HK-2 (cell line): ENCODE measurements around the gene SYNE2.

Source experiments
- DNase-seq: peaks from one replicate; pipeline ENCODE4 v3.0.0-alpha.2; 2018; ENCODE audit not compliant: unreplicated experiment

Gene SYNE2

GRCh38 chr14:64215978-64216377 is 363.2 kb downstream of the SYNE2 start:
- no peak for DNase-seq

DNA sequence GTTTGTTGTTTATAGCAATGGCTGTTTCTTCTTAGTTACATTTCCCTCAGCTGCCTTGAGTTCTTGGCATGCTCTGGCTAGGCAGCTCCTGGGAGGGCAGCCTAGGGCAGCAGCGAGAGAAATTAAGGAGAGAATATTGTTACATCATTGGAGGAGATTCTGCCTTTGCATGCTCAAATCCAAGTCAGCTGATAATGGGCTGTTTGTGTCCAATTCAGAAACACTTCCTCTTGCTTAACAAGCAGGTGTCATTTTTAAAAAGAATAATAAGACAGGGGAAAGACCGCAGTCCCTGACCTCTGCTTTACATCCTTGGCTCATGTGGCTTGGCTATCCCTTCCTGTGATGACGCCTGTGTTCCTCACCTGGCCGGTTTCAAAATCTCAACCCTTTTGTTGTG is 364.5 kb downstream of the SYNE2 start:
- no peak for DNase-seq

DNA sequence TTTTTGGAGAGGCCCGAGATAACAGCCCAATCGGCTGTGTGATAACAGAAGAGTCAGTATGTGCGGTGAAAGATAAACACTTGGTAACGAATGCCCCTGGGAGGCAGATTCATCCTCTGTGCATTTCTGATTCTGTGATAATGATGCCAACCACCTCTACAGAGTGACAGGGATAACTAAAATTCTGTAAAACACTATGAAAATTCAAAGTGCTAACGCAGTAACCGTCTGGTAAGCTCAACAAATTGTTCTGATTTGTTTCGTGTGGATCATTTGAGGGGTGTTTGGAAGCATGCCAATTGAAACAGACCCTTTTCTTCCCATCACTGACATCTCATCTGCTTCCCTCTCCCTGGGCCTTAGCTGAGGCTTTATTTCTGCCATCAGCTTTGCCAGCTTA is 365.0 kb downstream of the SYNE2 start:
- no peak for DNase-seq

- DNase-seq: peak; percentile 31
These were observed 365.8 kb downstream of the SYNE2 start for GRCh38 chr14:64218344-64219240.

GRCh38 chr14:64220056-64220455 is 367.3 kb downstream of the SYNE2 start:
- no peak for DNase-seq

GRCh38 chr14:64220466-64220865 is 367.7 kb downstream of the SYNE2 start:
- DNase-seq: no peak

- no peak for DNase-seq
These were observed 368.7 kb downstream of the SYNE2 start for GRCh38 chr14:64221391-64222003.

GRCh38 chr14:64225151-64225757 is 372.4 kb downstream of the SYNE2 start:
- no peak for DNase-seq

- DNase-seq: no peak
These were observed 375.1 kb downstream of the SYNE2 start for GRCh38 chr14:64227856-64228255.

DNA sequence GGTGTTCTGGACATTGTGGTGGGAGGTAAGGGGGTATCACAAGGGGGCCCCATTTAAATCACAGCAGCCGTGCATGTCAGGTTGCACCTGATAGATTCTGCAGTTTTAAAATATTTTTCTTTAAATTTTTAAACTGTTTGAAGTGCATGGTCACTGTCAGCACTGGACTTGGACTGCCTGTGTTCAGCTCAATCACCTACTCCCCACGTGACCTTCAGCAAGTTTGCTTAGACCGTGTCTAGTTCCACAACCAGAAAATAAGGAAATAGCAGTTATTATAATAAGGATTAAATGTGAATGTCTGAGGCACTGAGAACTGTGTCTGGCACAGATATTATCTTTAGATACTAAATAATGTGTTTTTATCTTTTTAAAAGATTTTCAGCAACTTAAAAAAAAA is 376.7 kb downstream of the SYNE2 start:
- no peak for DNase-seq

DNA sequence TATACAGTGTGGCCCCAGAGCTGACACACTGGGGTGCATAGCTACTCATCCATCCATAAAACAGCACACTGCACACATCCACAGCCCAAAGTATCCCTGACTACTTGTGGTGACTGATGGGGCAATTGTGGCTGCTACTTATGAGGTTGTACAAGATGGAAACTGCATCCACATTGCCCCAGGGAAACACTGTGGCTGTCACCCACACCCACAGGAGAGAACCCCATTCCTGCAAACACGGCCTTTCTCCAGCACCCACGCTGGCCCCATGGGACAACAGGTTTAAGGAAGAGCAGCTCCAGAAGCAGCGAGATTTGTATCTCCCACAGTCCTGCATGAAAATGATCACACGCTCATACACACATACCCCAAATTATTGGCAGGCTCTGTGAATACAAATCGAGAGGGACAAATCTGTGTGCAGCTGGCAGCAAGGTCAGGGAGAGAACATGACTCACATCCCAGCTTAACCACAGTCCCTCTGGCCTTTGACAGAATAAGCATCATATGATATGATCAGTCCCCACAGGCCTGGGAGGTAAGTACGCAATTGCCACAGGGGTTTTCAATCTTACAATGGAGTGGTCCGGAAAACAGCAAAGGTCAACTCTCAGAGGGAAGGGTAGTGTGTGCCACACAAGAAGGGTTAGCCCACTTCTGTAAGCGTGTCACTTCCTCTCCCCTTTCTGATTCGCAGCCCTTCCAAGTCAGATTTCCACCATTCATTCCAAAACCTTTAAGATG is 379.5 kb downstream of the SYNE2 start:
- peak; percentile 33 for DNase-seq

- DNase-seq: no peak
These were observed 380.1 kb downstream of the SYNE2 start for GRCh38 chr14:64232944-64233343.

DNA sequence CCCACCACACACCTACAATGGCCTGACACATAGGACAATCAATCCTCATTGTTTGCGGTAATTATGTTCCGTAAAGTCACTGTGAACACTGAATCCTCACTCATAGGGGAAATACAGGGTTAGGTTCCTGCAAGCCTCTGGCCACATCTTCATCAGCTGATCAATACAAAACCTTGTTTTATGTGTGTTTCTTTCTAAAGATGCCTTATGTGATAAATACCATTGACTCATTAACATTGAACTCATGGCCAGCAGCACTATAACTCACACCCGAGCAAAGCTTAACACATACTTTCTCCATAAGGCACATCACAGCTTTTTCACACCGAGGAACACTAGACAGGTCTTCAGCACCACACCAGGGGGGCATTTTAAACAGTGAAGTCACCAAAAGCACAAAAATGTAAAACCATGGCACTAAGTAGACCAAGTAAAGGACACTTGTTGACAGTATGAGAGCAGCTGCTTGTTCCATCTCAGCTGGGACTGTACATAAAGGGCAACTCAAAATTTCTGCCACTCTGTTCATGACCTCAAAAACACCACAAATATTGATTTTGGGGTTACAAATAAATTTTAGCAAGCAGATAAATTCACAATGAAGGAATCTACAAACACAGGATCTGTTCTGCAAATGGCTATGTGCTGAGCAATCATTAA is 380.9 kb downstream of the SYNE2 start:
- DNase-seq: no peak

DNA sequence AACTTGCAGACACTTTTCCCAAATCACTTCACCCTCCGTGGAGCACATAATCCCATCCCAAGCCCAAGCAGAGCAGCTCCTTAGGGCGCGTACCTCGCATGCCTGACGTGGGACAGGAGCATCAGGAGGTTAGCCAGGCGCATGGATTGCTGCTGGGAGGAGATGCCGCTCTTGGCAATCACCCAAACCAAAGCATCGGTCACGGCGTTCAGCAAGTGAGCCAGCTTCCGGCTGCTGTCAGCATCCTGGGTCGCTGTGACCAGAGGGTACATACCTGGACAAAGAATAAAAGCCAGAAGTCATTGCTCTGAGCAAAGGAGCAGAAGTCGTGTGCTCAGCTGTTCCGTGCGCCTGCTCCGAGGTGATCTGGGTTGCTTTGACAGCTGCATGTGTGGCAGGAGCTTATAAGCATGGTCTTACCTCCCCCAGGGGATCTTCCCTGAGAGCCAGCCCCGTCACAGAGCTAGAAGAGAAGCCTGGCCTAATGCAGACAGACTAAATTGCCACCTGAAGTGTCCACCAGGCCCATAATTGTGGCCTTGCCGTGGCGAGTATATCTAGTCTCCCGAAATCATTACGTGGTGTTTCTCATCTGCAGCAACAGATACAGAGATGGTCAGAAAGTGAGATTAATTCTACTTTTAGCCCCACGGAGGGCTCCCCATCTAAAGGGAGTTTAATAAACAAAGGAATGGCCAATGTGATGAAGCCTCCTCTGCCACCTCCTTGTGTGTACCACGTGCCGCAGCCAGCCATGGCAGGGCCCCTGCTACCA is 382.3 kb downstream of the SYNE2 start:
- peak; percentile 77 for DNase-seq

- no peak for DNase-seq
These were observed 383.1 kb downstream of the SYNE2 start for GRCh38 chr14:64235652-64236640.

- DNase-seq: no peak
These were observed 385.2 kb downstream of the SYNE2 start for GRCh38 chr14:64238049-64238448.

DNA sequence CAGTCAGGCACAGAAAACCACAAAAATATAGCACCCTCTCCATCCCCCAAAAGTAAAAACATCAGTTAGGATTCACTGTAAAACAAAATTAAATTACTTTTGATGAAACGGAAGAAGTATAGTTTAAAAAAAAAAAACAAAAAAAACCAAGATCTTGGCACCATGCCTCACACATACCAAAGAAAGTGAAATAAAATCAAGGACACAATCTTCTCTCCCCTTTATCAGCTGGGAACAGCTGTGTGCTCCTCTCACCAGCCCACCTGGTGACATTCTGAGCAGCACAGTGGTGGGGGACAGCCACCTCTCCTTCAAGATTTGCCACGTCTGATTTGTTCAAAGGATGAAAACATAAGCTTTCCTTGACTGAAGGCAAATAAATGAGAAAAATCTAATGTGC is 385.8 kb downstream of the SYNE2 start:
- no peak for DNase-seq

GRCh38 chr14:64244279-64244678 is 391.5 kb downstream of the SYNE2 start:
- no peak for DNase-seq

- no peak for DNase-seq
These were observed 392.7 kb downstream of the SYNE2 start for GRCh38 chr14:64245491-64245890.

DNA sequence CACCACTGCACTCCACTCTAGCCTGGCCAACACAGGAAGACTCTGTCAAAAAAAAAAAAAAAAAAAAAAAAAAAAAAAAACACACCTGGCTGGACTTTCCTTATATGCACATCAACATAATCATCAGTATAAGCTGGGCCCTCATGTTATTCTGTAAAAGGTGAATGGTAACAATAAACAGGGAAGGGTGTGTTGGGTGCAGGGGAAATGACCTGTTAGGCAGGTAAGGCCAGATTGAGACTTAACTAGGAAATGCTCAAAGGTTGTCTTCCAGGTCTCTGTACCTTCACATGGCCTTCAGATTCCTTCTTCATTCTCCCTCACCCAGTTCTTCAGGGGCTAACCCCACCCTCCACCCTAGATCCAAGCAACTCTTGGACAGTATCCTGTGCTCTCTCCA is 393.9 kb downstream of the SYNE2 start:
- DNase-seq: no peak
